ENCODE measurements around the gene RAI1. TPM values are rescaled to one million over a fixed set of nuclear protein-coding genes. Genes with fewer than 3 reads are reported as not detected.

Gene RAI1
- total RNA-seq, 2 experiments from 2014 or later = 9.2 to 12.0 TPM

- peaks cover 24% of the 10 kb centered on the region for H3K27me3 Mint-ChIP-seq (ENCODE audit: low read depth)
- intact Hi-C loops (cut with micrococcal nuclease) = no loop called here
- no peak overlapping the region for H3K27ac Mint-ChIP-seq
- H3K9me3 Mint-ChIP-seq = no peaks in the 10 kb centered on the region
- no peak overlapping the region for H3K4me3 Mint-ChIP-seq
- DNase-seq = no peak
- CTCF ChIA-PET = no interaction called here
- no peaks in the 10 kb centered on the region for H3K36me3 Mint-ChIP-seq (ENCODE audit: low read depth)
- H3K4me1 Mint-ChIP-seq (ENCODE audit: low read depth) = peaks cover 37% of the 10 kb centered on the region
These were observed 38.1 kb downstream of the RAI1 start for GRCh38 chr17:17719199-17719940.

GRCh38 chr17:17719966-17720543 lies 38.8 kb downstream of the RAI1 start:
- CTCF ChIA-PET = no interaction called here
- DNase-seq = no peak
- Mint-ChIP-seq H3K27me3 (ENCODE audit: low read depth) (peaks cover 24% of the 10 kb centered on the region), H3K4me1 (ENCODE audit: low read depth) (peaks cover 39% of the 10 kb centered on the region), H3K36me3 (ENCODE audit: low read depth) (no peaks in the 10 kb centered on the region), H3K27ac (no peak overlapping the region), H3K4me3 (no peak overlapping the region), H3K9me3 (no peaks in the 10 kb centered on the region)
- intact Hi-C loops (cut with micrococcal nuclease) = no loop called here

- DNase-seq = no peak
- H3K27ac Mint-ChIP-seq = no peak overlapping the region
- no peaks in the 10 kb centered on the region for H3K36me3 Mint-ChIP-seq (ENCODE audit: low read depth)
- H3K4me1 Mint-ChIP-seq (ENCODE audit: low read depth) = peaks cover 49% of the 10 kb centered on the region
- CTCF ChIA-PET = no interaction called here
- intact Hi-C loops (cut with micrococcal nuclease) = no loop called here
- no peak overlapping the region for H3K4me3 Mint-ChIP-seq
- no peaks in the 10 kb centered on the region for H3K9me3 Mint-ChIP-seq
- peaks cover 24% of the 10 kb centered on the region for H3K27me3 Mint-ChIP-seq (ENCODE audit: low read depth)
These were observed 39.9 kb downstream of the RAI1 start for GRCh38 chr17:17721140-17721668.

GRCh38 chr17:17722081-17722905 lies 41.0 kb downstream of the RAI1 start:
- Mint-ChIP-seq H3K36me3 (ENCODE audit: low read depth) (no peaks in the 10 kb centered on the region), H3K4me3 (peak overlapping the region; percentile 58), H3K4me1 (ENCODE audit: low read depth) (peaks cover 48% of the 10 kb centered on the region), H3K27ac (no peak overlapping the region), H3K9me3 (no peaks in the 10 kb centered on the region), H3K27me3 (ENCODE audit: low read depth) (peaks cover 24% of the 10 kb centered on the region)
- intact Hi-C loops (cut with micrococcal nuclease) = loop anchor here (2.0 kb wide), 1 partner anchor 27 kb away; no protein-coding TSS in a partner anchor
- CTCF ChIA-PET = no interaction called here
- no peak for DNase-seq

- peaks cover 41% of the 10 kb centered on the region for H3K4me1 Mint-ChIP-seq (ENCODE audit: low read depth)
- peak overlapping the region; percentile 58 for H3K4me3 Mint-ChIP-seq
- H3K27ac Mint-ChIP-seq = no peak overlapping the region
- CTCF ChIA-PET = interaction anchor here (0.6 kb wide), 1 partner anchor 44 kb away, joined by 3 read pairs; no protein-coding TSS in a partner anchor
- no peak for DNase-seq
- H3K9me3 Mint-ChIP-seq = no peaks in the 10 kb centered on the region
- no peaks in the 10 kb centered on the region for H3K36me3 Mint-ChIP-seq (ENCODE audit: low read depth)
- intact Hi-C loops (cut with micrococcal nuclease) = loop anchor here (2.0 kb wide), 1 partner anchor 28 kb away; no protein-coding TSS in a partner anchor
- peaks cover 24% of the 10 kb centered on the region for H3K27me3 Mint-ChIP-seq (ENCODE audit: low read depth)
These were observed 41.7 kb downstream of the RAI1 start for GRCh38 chr17:17722906-17723353.

GRCh38 chr17:17723354-17724261 lies 42.4 kb downstream of the RAI1 start:
- Mint-ChIP-seq H3K27me3 (ENCODE audit: low read depth) (peaks cover 24% of the 10 kb centered on the region), H3K4me3 (peak overlapping the region; percentile 80), H3K9me3 (no peaks in the 10 kb centered on the region), H3K36me3 (ENCODE audit: low read depth) (no peaks in the 10 kb centered on the region), H3K27ac (no peak overlapping the region), H3K4me1 (ENCODE audit: low read depth) (peaks cover 37% of the 10 kb centered on the region)
- intact Hi-C loops (cut with micrococcal nuclease) = loop anchor here (2.0 kb wide), 3 partner anchors 29 to 41 kb away; no protein-coding TSS in a partner anchor
- DNase-seq = peak; percentile 22
- CTCF ChIA-PET = interaction anchor here (0.6 to 1.2 kb wide), 2 partner anchors 17 to 45 kb away, joined by 3 to 4 read pairs; no protein-coding TSS in a partner anchor

GRCh38 chr17:17724307-17725010 lies 43.2 kb downstream of the RAI1 start:
- no peaks in the 10 kb centered on the region for H3K9me3 Mint-ChIP-seq
- peaks cover 21% of the 10 kb centered on the region for H3K27me3 Mint-ChIP-seq (ENCODE audit: low read depth)
- peak; percentile 29 for DNase-seq
- no peak overlapping the region for H3K27ac Mint-ChIP-seq
- CTCF ChIA-PET = interaction anchor here (1.2 kb wide), 1 partner anchor 16 kb away, joined by 4 read pairs; no protein-coding TSS in a partner anchor
- intact Hi-C loops (cut with micrococcal nuclease) = loop anchor here (2.0 kb wide), 2 partner anchors 28 to 42 kb away; no protein-coding TSS in a partner anchor
- H3K4me3 Mint-ChIP-seq = peak overlapping the region; percentile 80
- no peaks in the 10 kb centered on the region for H3K36me3 Mint-ChIP-seq (ENCODE audit: low read depth)
- H3K4me1 Mint-ChIP-seq (ENCODE audit: low read depth) = peaks cover 37% of the 10 kb centered on the region

GRCh38 chr17:17725011-17725751 lies 43.9 kb downstream of the RAI1 start:
- CTCF ChIA-PET = interaction anchor here (0.5 to 1.2 kb wide), 2 partner anchors 15 to 75 kb away, joined by 4 read pairs; no protein-coding TSS in a partner anchor
- no peaks in the 10 kb centered on the region for H3K9me3 Mint-ChIP-seq

GRCh38 chr17:17725752-17726457 lies 44.6 kb downstream of the RAI1 start:
- CTCF ChIA-PET = interaction anchor here (0.5 kb wide), 1 partner anchor 76 kb away, joined by 4 read pairs; no protein-coding TSS in a partner anchor
- Mint-ChIP-seq H3K27me3 (ENCODE audit: low read depth) (peaks cover 18% of the 10 kb centered on the region), H3K4me3 (no peak overlapping the region), H3K27ac (no peak overlapping the region), H3K36me3 (ENCODE audit: low read depth) (no peaks in the 10 kb centered on the region), H3K9me3 (no peaks in the 10 kb centered on the region), H3K4me1 (ENCODE audit: low read depth) (peaks cover 37% of the 10 kb centered on the region)
- DNase-seq = no peak
- intact Hi-C loops (cut with micrococcal nuclease) = loop anchor here (2.0 kb wide), 3 partner anchors 27 to 57 kb away; no protein-coding TSS in a partner anchor

More at GRCh38 chr17:17725011-17725751, 43.9 kb downstream of the RAI1 start:
- no peak for DNase-seq
- peaks cover 21% of the 10 kb centered on the region for H3K27me3 Mint-ChIP-seq (ENCODE audit: low read depth)
- no peaks in the 10 kb centered on the region for H3K36me3 Mint-ChIP-seq (ENCODE audit: low read depth)
- peaks cover 37% of the 10 kb centered on the region for H3K4me1 Mint-ChIP-seq (ENCODE audit: low read depth)
- H3K4me3 Mint-ChIP-seq = peak overlapping the region; percentile 54
- intact Hi-C loops (cut with micrococcal nuclease) = loop anchor here (2.0 kb wide), 2 partner anchors 28 to 42 kb away; no protein-coding TSS in a partner anchor
- H3K27ac Mint-ChIP-seq = no peak overlapping the region

Data from activated naive CD4-positive, alpha-beta T cell treated with anti-CD3 and anti-CD28 coated beads for 36 hours (primary cell).